Activated T-cell treated with anti-CD3 and anti-CD28 coated beads, Interleukin-2, amount 50 U/mL, for 4 hours (primary cell): Measurements from ENCODE around the gene MED23. TPM values are rescaled to one million over a fixed set of nuclear protein-coding genes. Genes with fewer than 3 reads are reported as not detected.
"Not testable (repeated sequence)": the region's sequence is repeated elsewhere in the genome, so short reads cannot be mapped to it uniquely, and the experiment has no call there.

Experiments
- ATAC-seq, 2 donors: fragments of 200-7000 bp; cut with Tn5 transposase; one replicate each; pipeline ENCODE4 v1.10.0; 2021
- DNase-seq: peaks from one replicate; pipeline ENCODE4 v3.0.0-alpha.2; 2020
- H3K27me3 Mint-ChIP-seq: one replicate; pipeline ENCODE4 v1.8.0; 2021; ENCODE audit warnings: low read depth, mixed read lengths
- H3K36me3 Mint-ChIP-seq: one replicate; pipeline ENCODE4 v1.8.0; 2022; ENCODE audit warnings: mixed read lengths; ENCODE audit not compliant: insufficient read depth
- H3K4me1 Mint-ChIP-seq: one replicate; pipeline ENCODE4 v1.8.0; 2021; ENCODE audit warnings: low read depth, mixed read lengths
- H3K4me3 Mint-ChIP-seq: one replicate; pipeline ENCODE4 v1.8.0; 2021; ENCODE audit warnings: mild to moderate bottlenecking, moderate library complexity, mixed read lengths
- H3K9me3 Mint-ChIP-seq: one replicate; pipeline ENCODE4 v1.8.0; 2021; ENCODE audit warnings: mixed read lengths
- total RNA-seq, 3 donors: library from RNA; stranded (reverse); gene quantifications; one replicate each; pipeline ENCODE4 v1.2.1, GENCODE V29; 2021

Gene MED23
- total RNA-seq, 3 donors from 2014 or later = 26.0 to 32.1 (median 29.0) TPM

DNA sequence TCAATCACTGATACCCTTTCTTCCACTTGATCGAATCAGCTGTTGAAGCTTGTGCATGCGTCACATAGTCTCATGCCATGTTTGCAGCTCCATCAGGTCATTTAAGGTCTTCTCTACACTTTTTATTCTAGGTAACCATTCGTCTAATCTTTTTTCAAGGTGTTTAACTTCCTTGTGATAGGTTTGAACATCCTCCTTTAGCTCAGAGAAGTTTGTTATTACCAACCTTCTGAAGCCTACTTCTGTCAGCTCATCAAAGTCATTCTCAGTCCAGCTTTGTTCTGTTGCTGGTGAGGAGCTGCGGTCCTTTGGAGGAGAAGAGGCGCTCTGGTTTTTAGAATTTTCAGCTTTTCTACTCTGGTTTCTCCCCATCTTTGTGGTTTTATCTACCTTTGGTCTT is 97.1 kb downstream of the MED23 start:
- not testable (repeated sequence) for H3K9me3 Mint-ChIP-seq, H3K36me3 Mint-ChIP-seq, H3K27me3 Mint-ChIP-seq, DNase-seq, ATAC-seq, H3K4me3 Mint-ChIP-seq
- peaks cover 58% of the 10 kb centered on the region for H3K4me1 Mint-ChIP-seq

DNA sequence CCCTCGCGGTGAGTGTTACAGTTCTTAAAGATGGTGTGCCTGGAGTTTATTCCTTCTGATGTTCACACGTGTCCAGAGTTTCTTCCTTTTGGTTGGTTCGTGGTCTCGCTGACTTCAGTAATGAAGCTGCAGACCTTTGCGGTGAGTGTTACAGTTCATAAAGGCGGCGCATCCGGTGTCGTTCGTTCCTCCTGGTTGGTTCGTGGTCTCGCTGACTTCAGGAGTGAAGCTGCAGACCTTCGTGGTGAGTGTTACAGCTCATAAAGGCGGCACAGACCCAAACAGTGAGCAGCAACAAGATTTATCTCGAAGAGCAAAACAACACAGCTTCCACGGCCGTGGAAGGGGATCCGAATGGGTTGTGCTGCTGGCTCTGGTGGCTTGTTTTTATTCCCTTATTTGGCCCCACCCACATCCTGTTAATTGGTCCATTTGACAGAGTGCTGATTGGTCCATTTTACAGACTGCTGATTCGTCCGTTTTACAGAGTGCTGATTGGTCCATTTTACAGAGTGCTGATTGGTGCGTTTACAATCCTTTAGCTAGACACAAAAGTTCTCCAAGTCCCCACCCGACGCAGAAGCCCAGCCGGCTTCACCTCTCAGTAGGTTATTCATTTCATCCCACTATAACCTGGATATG is 103.2 kb downstream of the MED23 start:
- H3K4me3 Mint-ChIP-seq = no peak overlapping the region
- no peaks in the 10 kb centered on the region for H3K27me3 Mint-ChIP-seq
- no peaks in the 10 kb centered on the region for H3K36me3 Mint-ChIP-seq
- H3K4me1 Mint-ChIP-seq = peaks cover 23% of the 10 kb centered on the region
- ATAC-seq = peak; percentile 14 to 52
- no peak for DNase-seq
- H3K9me3 Mint-ChIP-seq = peaks cover 3% of the 10 kb centered on the region

DNA sequence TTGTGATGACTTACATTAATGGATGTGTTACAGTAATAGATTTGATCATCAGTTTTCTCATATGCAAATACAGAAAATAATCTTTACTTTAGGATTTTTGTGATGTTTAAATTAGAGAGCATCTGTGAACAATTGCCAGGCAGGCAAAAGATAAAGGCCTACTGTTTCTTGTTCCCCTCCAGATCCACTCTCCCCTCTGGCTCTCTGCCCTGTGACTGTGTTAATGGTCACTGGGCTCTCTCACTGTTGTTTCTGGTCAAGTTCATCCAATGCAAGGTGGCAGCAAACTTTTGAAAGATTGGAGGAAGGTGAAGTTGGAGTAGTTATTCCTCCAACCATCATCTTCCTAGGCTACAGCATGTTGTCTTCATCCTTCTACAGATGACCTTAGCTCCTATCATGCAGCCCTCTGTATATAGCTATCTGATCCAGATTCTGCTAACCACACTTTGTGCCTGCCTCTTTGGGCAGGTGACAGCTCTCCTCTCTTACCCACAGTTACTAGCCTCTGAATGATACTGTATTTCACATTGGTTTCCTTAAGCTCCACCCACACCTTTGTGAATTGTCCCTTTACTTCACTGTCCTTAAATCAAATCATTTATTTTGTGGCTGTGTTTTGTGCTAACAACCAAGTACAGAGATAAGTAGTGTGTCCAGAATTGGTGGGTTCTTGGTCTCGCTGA is 103.9 kb downstream of the MED23 start:
- ATAC-seq (no peak), DNase-seq (no peak)
- Mint-ChIP-seq H3K4me1 (peaks cover 23% of the 10 kb centered on the region), H3K27me3 (no peaks in the 10 kb centered on the region), H3K9me3 (peaks cover 3% of the 10 kb centered on the region), H3K4me3 (no peak overlapping the region), H3K36me3 (no peaks in the 10 kb centered on the region)

Other genes with a start within 250 kb of the MED23 start
- under 1 TPM in 2 of 3 donors, not detected in 1; 0.22 to 0.46 TPM for gene ARG1, start 55.0 kb downstream of the MED23 start, total RNA-seq
- gene ENPP3, start 9.1 kb upstream of the MED23 start, total RNA-seq = under 1 TPM in 2 of 3 donors, not detected in 1; 0.35 to 0.54 TPM
- gene OR2A4, start 73.2 kb upstream of the MED23 start, total RNA-seq = not detected
- gene CTAGE9, start 82.8 kb upstream of the MED23 start, total RNA-seq = not detected
- gene ENPP1, start 179.8 kb upstream of the MED23 start, total RNA-seq = under 1 TPM; 0.32 to 0.52 (median 0.51) TPM